Natural killer cell (primary cell): ENCODE measurements around the gene FIBP. TPM values are rescaled to one million over a fixed set of nuclear protein-coding genes. Genes with fewer than 3 reads are reported as not detected.
A peak's percentile ranks its signal among the peaks of the same experiment; 100 is the strongest.

Source experiments
- ATAC-seq, 3 donors: fragments of 150-1000 bp in 2 of 3; fragments of 200-7000 bp in 1 of 3; cut with Tn5 transposase; 1 replicate in 1 of 3; 2 replicates in 2 of 3; pipeline ENCODE4 v1.10.0; 2021; ENCODE audit warnings: mild to moderate bottlenecking in 2 of 3, moderate library complexity in 2 of 3
- DNase-seq, 2 donors: peaks; one replicate each; pipeline versions ENCODE4 v3.0.0 to v3.0.0-alpha.2; 2013 to 2021; ENCODE audit warnings: mixed read lengths in 1 of 2
- H3K27ac ChIP-seq: one replicate; pipeline ENCODE4 v1.5.1; 2013; ENCODE audit warnings: mild to moderate bottlenecking, low read length
- H3K27me3 ChIP-seq: one replicate; pipeline ENCODE4 v1.6.1; 2013; ENCODE audit warnings: low read length; ENCODE audit not compliant: control insufficient read depth, insufficient read depth
- H3K36me3 ChIP-seq: one replicate; pipeline ENCODE4 v1.6.1; 2013; ENCODE audit warnings: low read length; ENCODE audit not compliant: control insufficient read depth, insufficient read depth
- H3K4me1 ChIP-seq: one replicate; pipeline ENCODE4 v1.6.1; 2013; ENCODE audit warnings: low read length; ENCODE audit not compliant: control insufficient read depth, insufficient read depth
- H3K4me3 ChIP-seq: one replicate; pipeline ENCODE4 v1.5.1; 2013; ENCODE audit warnings: low read length
- H3K9me3 ChIP-seq: one replicate; pipeline ENCODE4 v1.6.1; 2013; ENCODE audit warnings: low read length; ENCODE audit not compliant: control insufficient read depth, insufficient read depth
- H3K27ac Mint-ChIP-seq, 2 donors: one replicate each; pipeline ENCODE4 v1.8.0; 2022; ENCODE audit warnings: mild to moderate bottlenecking in 2 of 2, mixed read lengths in 2 of 2, moderate library complexity in 1 of 2
- H3K27me3 Mint-ChIP-seq, 2 donors: one replicate each; pipeline ENCODE4 v1.8.0; 2022; ENCODE audit warnings: low read depth in 2 of 2, mixed read lengths in 2 of 2
- H3K36me3 Mint-ChIP-seq: one replicate; pipeline ENCODE4 v1.8.0; 2022; ENCODE audit warnings: mixed read lengths
- H3K4me1 Mint-ChIP-seq, 2 donors: one replicate each; pipeline ENCODE4 v1.8.0; 2022; ENCODE audit warnings: mixed read lengths in 2 of 2
- H3K4me3 Mint-ChIP-seq: one replicate; pipeline ENCODE4 v1.8.0; 2022; ENCODE audit warnings: mild to moderate bottlenecking, moderate library complexity, mixed read lengths
- H3K9me3 Mint-ChIP-seq, 2 donors: one replicate each; pipeline ENCODE4 v1.8.0; 2022; ENCODE audit warnings: mixed read lengths in 2 of 2
- CTCF ChIP-seq: fragments of 200-600 bp; IDR thresholded peaks from one replicate; pipeline ENCODE4 v1.8.0; 2022; ENCODE audit warnings: antibody characterized with exemption
- WGBS: methylation state at CpG from one replicate; pipeline ENCODE4 v1.1.7; 2013; ENCODE audit warnings: missing lambda C conversion rate; ENCODE audit not compliant: insufficient coverage; 5-methylcytosine and 5-hydroxymethylcytosine counted together
- intact Hi-C: fragments of 100-400 bp; cut with micrococcal nuclease; formaldehyde crosslinking; loops from one replicate; pipeline ENCODE4 v1.14.2; 2022
- total RNA-seq, 4 donors: library from RNA; stranded (reverse); fragments of 120-200 nt in 1 of 4; gene quantifications; one replicate each; pipeline versions ENCODE4 v1.2.3 to v1.2.4, GENCODE V29; 2013 to 2022

Gene FIBP
- total RNA-seq, 3 donors from 2014 or later (not counting 1 experiment from before 2014, with no cell fraction given): 36.5 to 47.9 (median 45.7) TPM

GRCh38 chr11:65854161-65854592 lies 34.1 kb downstream of the FIBP start:
- Mint-ChIP-seq H3K4me3 (no peak overlapping the region), H3K4me1 (peaks cover 42 to 52% of the 10 kb centered on the region in 2 donors), H3K27me3 (no peaks in the 10 kb centered on the region), H3K36me3 (peaks cover 7% of the 10 kb centered on the region), H3K9me3 (no peaks in the 10 kb centered on the region), H3K27ac (peak overlapping the region; percentile 74 to 94)
- ATAC-seq (no peak), DNase-seq (peak in 1 of 2 donors; percentile 8)
- intact Hi-C loops: no loop called here
- peaks cover 36% of the 10 kb centered on the region for H3K4me1 ChIP-seq
- H3K9me3 ChIP-seq: peaks cover 4% of the 10 kb centered on the region
- H3K36me3 ChIP-seq: peaks cover 54% of the 10 kb centered on the region
- H3K27ac ChIP-seq: no peak overlapping the region
- H3K27me3 ChIP-seq: no peaks in the 10 kb centered on the region
- TF ChIP-seq CTCF: no peak
- WGBS: 90% methylated on average over 4 of the region's 4 CpGs
- H3K4me3 ChIP-seq: no peak overlapping the region

GRCh38 chr11:65853246-65853979 lies 34.9 kb downstream of the FIBP start:
- no peaks in the 10 kb centered on the region for H3K27me3 Mint-ChIP-seq
- H3K9me3 ChIP-seq: peaks cover 4% of the 10 kb centered on the region
- H3K4me1 Mint-ChIP-seq: peaks cover 35 to 44% of the 10 kb centered on the region in 2 donors
- H3K9me3 Mint-ChIP-seq: no peaks in the 10 kb centered on the region
- H3K4me3 ChIP-seq: no peak overlapping the region
- no peaks in the 10 kb centered on the region for H3K27me3 ChIP-seq
- H3K36me3 ChIP-seq: peaks cover 54% of the 10 kb centered on the region
- H3K27ac Mint-ChIP-seq: peak overlapping the region; percentile 74 to 94
- no peak overlapping the region for H3K27ac ChIP-seq
- H3K36me3 Mint-ChIP-seq: peaks cover 7% of the 10 kb centered on the region
- WGBS: 94% methylated on average over 6 of the region's 6 CpGs
- ATAC-seq: no peak
- intact Hi-C loops: no loop called here
- DNase-seq: peak in 1 of 2 donors; percentile 16
- peaks cover 32% of the 10 kb centered on the region for H3K4me1 ChIP-seq
- no peak overlapping the region for H3K4me3 Mint-ChIP-seq
- no peak for TF ChIP-seq CTCF

- H3K36me3 ChIP-seq: peaks cover 54% of the 10 kb centered on the region
These were observed 35.6 kb downstream of the FIBP start for GRCh38 chr11:65852508-65853245.

More at GRCh38 chr11:65852508-65853245, 35.6 kb downstream of the FIBP start:
- Histone ChIP-seq H3K9me3 (peaks cover 4% of the 10 kb centered on the region), H3K27me3 (no peaks in the 10 kb centered on the region), H3K4me1 (peaks cover 32% of the 10 kb centered on the region), H3K27ac (no peak overlapping the region), H3K4me3 (no peak overlapping the region)
- Mint-ChIP-seq H3K4me1 (peaks cover 30 to 39% of the 10 kb centered on the region in 2 donors), H3K27ac (peak overlapping the region in 1 of 2 donors; percentile 63), H3K27me3 (no peaks in the 10 kb centered on the region), H3K36me3 (peaks cover 7% of the 10 kb centered on the region), H3K4me3 (no peak overlapping the region), H3K9me3 (no peaks in the 10 kb centered on the region)
- no peak for TF ChIP-seq CTCF
- ATAC-seq: no peak
- WGBS: 97% methylated on average over 33 of the region's 33 CpGs
- peak in 1 of 2 donors; percentile 6 for DNase-seq
- intact Hi-C loops: no loop called here
